Hippocampal formation (tissue), 2 donors: ENCODE data around the gene SERPINA1.
A peak's percentile ranks its signal among the peaks of the same experiment; 100 is the strongest.
"Not testable (repeated sequence)": the region's sequence is repeated elsewhere in the genome, so short reads cannot be mapped to it uniquely, and the experiment has no call there.

Experiments
- DNase-seq, 2 donors: peaks; one replicate each; lab custom pipeline; 2025; lab: John Stamatoyannopoulos, UW

Gene SERPINA1

DNA sequence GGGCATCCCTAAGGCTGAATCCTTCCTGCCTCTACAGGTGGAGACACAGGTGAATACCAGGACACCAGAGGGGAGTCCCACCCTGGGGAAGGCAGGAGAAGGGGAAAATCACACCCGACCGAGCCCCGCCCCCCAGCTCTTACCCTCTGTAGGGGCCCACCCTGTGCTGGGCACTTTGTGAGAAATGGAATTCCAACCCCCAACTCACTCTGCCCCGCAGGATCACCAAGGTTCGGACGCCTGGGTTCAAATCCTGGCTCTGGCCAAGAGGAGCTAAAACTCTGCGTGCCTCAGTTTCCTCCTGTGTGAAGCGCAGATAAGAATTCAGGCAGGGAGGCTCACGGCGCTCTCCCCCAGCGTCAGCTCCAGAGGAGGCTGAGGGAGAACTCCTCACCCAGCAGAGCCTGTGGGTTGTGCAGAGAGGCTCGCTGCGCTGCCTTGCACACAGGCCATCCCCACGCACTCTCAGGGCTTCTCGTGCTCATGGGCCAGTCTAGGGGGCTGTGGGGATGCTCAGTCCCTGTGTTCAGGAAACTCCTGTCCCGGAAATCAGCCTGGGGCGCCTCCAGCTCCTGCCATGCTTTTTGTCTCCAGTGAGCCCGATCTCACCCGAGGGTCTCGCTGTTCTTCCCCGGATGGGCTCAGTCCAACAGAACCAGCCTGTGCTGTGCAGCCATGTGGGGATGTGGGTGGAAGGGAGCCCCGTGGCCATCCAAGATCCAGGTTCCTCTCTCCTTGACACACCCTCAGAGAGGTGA is 18.5 kb downstream of the SERPINA1 start:
- DNase-seq = not testable (repeated sequence)

DNA sequence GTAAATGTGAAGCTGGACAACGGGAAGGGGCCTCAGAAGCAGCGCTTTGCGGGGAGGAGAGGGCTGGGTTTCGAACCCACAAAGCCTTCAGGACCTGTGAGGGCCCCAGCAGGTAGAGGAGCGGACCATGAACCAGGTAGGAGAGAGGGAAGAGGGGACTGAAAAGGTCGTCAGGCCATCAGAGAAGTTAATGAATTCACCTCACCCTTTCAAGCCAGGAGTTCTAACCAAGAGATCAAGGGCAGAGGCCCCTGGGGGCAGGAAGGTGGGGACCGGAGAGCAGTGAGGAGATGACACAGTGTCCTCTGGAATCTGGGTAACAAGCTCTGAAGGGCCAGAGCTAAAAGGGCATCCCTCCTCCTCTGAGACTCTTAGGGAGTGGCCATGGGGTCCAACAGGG is 19.4 kb downstream of the SERPINA1 start:
- DNase-seq = no peak

DNA sequence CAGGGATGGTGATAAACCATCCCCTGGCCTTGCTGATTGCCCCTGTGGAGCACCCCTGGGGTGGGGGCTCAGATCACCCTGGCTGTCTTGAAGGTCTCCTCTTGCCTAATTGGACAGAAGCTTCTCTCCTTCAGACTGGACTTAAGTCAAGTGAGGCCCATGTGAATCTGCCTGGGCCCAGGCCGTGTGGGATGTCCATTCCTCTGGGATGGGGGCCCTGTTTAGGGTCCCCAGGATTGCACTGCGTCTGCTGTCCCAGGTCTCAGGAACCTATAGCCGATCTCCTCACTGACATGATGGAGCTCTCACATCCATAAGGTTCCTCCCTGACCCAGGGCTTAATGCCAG is 20.2 kb downstream of the SERPINA1 start:
- no peak for DNase-seq

DNA sequence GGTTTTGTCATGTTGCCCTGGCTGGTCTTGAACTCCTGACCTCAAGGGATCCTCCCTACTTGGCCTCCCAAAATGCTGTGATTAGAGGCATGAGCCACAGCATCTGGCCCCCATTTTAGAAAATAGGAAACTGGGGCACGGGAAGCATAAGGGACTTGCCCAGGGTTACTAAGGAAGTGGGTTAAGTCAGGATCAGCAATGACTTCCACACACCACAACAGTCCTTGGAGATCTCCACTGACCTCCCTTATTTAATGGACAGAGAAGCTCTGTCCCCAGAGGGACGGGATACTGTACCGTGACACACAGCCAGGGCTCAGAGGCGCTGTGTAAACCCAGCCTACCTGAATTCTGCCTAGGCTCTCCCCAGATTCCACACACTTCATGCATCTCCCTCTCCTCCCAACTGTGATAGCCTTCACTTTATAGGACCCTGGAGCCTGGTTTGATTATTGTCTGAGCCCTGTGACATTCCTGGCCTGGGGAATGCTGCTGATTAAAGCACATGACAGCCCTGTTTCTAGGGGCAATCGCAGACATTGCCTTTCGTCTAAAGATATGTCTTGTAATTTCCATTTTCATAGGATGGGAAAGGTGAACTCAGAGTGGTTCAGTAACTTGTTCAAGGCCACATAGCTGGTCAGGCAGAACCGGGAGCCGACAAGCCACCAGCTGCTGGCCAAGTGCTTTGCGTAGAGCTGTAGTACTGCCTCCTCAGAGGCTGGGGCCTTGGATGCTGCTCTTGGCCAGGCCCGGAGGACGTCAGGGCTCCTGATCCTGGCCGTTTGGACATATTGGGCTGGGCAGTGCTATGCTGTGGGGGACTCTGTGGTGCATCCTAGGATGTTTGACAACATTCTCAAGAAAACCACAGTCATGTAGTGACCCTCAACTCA is 20.8 kb downstream of the SERPINA1 start:
- DNase-seq = no peak

DNA sequence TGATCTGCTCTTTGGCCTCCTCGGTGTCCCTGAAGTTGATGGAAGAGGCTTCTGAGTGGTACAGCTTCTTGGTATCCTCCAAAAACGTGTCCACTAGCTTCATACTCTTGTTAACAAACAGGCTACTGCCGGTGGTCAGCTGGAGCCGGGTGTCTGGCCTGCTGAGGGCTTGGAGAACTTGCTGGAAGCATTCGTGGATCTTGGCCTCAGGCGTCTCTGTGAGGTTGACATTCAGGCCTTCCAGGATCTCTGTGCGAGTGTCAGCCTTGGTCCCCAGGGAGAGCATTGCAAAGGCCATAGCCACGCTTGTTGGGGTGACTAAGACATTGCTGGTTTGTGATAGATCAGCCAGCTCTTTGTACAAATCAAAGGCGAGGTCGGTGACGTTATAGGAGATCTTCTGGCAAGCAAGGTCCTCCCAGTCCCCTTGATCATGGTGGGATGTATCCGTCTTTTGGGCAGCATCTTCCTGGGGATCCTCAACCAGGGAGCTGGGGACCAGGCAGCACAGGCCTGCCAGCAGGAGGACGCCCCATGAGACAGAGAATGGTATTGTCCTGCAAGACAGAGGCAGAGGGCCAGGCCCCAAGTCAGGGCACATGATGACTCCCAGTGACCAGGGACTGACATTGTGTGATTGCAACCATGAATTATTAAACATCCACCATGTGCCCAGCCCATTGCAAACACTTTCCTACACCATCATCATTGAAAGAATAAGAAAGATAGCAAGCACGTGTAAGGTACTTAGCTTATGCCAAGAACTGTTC is 22.1 kb downstream of the SERPINA1 start, which contains the start of gene SERPINA2:
SERPINA2 (minus strand) TSS at position 553 of the 770 bp plus-strand sequence.
- DNase-seq = no peak

DNA sequence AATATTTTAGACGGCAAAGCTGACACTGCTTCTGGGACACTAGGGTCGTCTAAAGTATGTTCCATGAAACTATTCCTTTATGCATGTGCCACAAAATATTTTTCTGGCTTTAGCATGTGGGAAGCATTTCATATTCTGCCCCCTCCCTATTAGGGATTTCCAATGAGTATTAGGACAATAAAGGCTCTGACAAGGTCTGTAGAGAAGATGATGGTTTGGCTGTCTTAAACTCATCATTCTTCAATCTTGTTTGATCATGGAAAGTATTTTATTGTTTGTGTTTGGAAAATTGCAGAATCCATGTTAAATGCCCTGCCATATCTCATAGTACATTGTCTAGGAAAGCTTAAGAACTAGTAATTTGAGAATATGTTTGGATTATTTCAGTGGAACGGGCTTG is 22.8 kb downstream of the SERPINA1 start:
- no peak for DNase-seq

DNA sequence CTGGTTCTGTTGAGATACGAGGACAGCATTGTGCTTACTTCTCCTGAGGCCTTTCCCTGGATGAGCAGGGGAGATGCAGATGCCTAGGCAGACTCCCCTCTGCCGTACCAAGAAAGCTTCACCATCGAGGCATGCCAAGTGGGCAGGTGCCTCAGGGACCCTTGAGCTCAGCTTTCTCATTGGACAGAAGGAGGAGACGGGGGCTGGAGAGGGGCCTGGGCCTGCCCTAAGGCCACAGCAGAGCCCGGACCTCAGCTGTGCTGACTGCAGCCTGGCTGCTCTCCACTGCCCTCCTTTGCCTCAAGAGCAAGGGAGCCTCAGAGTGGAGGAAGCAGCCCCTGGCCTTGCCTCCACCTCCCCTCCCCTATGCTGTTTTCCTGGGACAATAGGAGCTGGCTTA is 23.4 kb downstream of the SERPINA1 start:
- no peak for DNase-seq

DNA sequence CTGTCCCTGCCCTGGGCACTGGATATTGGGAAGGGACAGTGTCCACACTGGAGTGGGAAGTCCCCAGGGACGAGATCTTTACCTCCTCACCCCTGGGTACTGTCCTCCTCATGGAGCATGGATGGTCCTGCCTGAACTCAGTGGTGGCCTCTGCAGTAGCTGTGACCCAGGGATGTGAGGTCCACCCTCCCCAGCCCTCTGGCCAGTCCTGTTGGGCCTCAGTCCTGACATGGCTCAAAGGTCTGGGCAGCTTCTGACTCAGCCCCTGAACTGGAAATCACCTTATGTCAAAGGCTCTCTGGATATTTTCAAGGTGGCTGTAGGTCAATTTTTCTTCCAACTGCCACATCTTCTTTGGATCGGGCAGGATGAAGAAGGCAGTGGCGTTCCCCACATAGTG is 24.4 kb downstream of the SERPINA1 start:
- no peak for DNase-seq

DNA sequence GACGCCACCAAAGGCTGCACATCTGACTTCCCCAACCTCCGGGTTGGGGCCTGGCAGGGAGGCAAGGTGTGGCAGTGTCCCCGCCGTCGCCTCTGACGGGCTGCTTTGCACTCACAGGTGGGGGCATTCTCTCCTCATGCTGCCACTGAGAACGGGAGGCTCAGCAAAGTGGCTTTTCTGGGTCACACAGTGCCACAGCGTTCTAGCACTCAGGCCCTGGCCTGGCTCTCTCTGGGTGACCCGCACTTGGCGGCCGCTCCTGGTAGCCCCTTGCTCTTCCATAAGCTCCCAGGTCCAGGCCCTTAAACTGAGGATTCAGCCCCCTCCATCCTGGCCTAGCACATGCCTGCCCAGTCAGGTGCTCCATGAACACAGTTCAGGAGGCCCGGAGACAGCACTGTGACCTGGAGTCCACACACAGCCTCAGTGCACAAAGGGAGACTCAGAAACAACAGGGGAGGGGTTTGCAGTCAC is 25.2 kb downstream of the SERPINA1 start:
- DNase-seq = no peak

DNA sequence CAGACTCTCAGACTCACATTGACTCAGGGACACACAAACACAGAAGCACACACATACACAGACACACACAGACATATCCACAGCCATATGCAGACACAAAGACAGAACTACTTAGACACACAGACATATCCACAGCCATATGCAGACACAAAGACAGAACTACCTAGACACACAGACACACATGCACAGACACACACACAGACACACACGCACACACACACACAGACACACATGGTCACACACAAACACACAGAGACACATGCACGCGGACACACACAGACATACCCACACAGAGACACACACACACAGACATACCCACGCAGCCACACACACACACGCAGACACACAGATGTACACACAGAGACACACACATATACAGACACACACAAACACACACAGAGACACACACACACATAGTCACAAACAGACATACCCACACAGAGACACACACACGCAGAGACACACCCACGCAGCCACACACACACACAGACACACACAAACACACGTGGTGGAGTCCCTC is 25.7 kb downstream of the SERPINA1 start:
- DNase-seq = no peak

DNA sequence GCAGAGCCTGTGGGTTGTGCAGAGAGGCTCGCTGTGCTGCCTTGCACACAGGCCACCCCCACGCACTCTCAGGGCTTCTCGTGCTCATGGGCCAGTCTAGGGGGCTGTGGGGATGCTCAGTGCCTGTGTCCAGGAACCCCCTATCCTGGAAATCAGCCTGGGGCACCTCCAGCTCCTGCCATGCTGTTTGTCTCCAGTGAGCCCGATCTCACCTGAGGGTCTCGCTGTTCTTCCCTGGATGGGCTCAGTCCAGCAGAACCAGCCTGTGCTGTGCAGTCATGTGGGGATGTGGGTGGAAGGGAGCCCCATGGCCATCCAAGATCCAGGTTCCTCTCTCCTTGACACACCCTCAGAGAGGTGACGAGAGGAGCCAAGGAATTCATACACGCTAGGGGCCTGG is 26.7 kb downstream of the SERPINA1 start:
- no peak for DNase-seq

DNA sequence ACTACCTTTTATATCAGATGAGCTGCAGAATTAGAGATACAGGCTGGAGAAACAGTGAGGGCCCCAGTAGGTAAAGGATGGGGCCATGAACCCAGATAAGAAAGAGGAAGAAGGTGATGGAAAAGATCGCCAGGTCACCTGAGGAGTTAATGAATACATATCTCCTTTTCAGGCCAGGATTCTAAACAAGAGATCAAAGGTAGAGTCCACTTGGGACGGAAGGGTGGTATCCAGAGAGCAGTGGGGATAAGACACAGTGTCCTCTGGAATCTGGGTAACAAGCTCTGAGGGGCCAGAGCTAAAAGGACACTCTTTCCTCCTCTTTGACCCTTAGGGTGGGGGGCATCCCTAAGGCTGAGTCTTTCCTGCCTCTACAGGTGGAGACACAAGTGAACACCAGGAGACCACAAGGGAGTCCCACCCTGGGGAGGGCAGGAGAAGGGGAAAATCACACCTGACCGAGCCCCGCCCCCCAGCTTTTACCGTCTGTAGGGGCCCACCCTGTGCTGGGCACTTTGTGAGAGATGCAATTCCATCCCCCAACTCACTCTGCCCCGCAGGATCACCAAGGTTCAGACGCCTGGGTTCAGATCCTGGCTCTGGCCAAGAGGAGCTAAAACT is 27.3 kb downstream of the SERPINA1 start:
- no peak for DNase-seq

DNA sequence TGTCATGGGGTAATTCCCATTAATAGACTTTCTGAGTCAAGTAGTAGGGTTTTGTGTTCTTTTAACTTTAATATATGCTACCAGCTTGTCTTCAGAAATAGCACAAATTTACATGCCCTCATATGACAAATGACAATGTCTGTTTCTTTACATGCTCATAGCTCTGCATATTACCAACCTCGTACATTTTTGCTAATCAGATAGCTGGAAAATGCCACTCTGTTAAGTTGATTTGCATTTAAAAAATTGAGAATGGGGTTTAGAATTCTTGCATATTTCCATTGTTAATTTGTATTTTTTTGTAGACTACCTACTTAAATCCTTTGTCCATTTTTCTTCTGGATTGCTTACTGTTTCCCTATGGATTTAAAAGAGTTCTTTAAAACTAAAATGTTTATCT is 31.2 kb downstream of the SERPINA1 start:
- no peak for DNase-seq

DNA sequence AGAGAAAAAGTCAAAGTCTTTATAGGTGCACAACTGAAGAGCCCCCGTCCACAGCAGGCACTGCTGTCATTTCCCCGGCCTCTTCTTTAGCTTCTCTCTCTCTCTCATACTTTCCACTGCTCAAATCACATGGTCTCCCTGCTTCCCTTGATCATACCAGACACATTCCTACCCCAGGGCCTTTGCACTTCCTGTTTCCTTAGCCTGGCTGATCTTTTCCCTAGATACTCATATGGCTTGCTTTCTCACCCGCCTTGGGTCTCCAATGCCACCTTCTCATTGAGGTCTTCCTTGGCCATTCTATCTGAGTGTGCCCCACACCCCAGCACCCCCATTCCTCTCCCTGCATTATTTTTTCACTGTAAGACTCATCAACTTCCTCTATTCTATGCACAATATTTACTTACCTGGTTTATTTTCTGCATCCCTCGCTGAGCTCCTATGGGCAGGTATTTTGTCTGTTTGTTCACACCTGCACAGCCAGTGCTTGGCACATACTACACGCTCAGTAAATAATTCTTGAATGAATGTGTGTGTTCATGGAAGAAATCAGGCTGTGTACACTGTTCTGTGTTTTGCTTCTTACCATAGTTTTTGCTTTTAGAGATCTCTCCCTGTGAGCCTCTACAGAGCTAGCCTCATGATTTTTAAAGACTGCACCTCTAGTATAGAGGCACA is 31.9 kb downstream of the SERPINA1 start:
- no peak for DNase-seq

DNA sequence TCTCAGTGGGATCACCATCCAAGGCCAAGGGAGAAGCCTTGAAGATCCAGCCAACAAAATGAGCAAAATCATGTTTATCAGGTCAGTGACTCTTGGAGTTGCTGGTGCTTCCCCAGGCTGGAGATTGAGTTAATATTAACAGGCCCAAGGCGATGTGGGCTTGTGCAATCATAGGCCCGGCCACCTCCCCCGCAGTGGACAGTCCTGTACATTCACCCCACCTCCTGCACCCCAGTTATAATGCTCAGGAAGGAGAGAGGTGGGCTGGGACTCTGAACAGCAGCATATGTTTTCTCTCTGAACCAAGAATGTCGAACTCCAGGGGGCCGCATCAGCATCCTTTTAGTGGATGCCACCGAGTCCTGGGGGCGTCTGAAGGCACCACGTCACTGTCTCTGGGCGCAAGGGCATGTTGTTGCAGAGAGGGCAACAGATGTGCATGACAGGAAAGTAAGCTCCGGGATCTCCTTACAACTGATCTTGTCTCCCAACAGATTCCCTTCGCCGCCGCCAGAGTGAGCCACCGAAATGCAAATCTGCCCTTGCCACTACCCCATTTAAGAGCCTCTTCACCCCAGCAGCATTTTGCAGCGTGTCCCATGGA is 33.1 kb downstream of the SERPINA1 start:
- peak; percentile 5 for DNase-seq

DNA sequence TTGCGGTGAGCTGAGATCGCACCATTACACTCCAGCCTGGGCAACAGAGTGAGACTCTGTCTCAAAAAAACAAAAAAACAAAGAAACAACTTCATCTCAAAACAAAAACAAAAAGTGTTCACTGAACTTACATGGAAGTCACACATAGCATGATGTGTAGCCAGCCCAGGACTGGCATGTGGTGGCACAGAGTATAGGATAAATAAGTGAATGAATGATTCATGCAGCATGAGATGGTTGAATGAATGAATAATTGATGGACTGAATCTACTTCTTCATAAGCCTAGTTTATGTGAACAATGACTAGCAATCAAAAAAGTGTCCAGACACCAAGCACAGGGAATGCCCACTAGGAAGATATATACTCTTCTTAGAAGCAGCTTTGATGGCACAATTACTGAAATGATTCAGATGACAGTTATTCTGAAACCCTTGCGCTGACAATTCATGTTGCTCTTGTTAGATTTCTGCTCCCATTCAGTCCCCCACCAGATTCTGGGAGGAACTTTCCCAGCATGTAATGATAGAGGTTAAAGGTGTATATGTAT is 33.7 kb downstream of the SERPINA1 start:
- no peak for DNase-seq

DNA sequence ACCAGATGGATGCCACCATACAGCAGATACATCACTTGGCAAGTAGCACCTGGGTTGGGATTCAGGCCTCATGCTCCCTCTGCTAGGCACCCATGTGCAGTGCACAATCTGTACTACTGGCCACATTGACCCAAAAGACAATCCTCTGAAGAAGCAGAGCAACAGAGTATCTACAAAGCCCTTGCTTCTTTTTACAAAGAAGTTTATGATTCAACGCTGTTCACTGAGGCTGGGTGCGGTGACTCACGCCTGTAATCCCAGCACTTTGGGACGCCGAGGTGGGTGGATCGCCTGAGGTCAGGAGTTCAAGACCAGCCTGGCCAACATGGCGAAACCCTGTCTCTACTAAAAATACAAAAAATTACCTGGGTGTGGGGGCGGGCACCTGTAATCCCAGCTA is 34.2 kb downstream of the SERPINA1 start:
- not testable (repeated sequence) for DNase-seq

DNA sequence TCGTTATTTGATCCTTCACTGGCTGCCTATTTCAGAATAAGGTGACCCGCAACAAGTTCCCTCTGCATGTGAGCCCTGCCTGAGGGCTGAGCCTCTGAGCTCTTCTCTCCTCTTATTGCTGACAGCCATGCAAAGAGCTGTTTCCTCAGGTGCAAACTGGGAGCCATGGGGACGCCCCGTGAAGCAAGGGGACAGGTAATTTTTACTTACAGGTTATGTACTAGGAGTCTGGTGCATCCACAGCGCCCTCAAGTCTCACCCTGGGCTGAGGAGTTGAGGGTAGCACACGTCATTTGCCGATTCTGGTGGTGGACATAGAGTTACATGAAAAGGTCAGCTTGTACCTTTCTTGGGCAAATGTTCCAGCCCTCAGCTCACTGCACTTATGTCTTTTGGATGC is 39.1 kb downstream of the SERPINA1 start:
- DNase-seq = no peak

DNA sequence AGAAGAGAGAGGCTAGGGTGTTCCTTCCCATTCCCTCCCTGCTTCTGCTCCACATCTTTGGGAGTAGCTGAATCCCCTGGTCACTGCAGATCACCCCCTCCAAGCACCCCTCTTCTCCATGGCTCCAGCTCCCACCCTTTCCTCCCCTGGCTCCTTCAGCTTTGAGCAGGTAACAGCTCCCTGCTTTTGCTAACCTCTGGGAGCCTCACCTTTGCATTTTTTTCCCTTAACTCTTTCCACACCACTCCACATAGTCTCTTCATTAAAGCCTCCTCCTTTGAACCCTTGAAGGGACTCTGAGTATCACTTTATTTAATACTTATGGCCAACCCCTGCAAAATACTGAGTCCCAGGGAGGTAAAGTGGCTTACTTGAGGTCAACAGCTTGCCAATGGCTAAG is 39.6 kb downstream of the SERPINA1 start:
- DNase-seq = no peak

DNA sequence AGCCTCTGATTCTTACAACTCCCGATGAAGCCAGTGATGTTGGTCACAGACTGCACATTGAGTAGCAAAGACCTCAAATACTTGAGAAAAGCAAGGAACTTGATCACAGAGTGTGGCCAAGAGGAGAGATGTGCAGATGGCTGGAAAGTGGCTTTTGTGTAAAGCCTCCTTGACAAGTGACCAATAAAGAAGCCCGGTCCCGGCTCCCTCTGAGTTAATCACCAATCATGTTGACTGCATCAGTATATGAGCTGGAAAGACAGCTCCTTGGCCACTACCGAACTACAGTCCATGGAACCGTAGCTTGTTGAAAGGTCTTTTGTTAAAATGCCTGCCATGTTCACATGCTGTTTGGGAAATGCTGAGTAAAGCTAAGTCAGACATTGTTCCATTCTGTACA is 41.6 kb downstream of the SERPINA1 start:
- no peak for DNase-seq
